ENCODE measurements around the gene COL19A1.

The COL19A1 gene

DNA sequence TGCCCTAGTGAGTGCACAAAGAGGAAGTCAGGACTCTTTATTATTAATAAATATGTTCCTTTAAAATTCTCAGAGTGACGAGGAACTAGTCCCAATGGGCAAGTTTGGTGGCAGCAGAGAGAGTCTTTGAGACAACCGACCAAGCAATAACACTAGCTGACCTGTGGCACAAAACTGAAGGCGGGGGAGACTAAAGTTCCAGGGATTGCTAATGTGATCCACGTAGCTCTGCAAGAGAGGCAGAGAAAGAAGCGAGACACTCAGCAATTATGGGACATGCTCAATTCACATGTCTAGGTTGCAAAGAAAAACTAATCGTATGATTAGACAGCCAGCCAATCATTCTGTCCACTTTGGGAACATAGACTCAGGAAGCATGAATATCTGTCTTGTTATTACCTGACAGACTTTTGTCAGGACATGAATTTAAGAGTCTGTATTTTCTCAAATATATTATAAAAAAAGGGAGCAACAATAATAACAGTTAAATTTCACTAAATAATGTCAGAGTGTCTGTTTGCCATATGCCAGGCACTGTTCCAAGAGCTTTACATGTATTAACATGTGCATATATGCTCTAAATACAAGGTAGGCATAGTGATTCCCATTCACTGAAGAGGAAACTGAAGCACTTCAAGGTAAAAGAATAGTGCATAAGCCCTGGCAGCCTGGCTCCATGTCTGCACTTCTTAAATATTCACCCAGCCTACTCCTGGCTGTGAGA, 355.5 kb downstream of the COL19A1 start:
- no peak overlapping the region for H3K4me3 ChIP-seq (ENCODE audit: control insufficient read depth, low read depth, low read length)
- TF ChIP-seq, protein P1, sequence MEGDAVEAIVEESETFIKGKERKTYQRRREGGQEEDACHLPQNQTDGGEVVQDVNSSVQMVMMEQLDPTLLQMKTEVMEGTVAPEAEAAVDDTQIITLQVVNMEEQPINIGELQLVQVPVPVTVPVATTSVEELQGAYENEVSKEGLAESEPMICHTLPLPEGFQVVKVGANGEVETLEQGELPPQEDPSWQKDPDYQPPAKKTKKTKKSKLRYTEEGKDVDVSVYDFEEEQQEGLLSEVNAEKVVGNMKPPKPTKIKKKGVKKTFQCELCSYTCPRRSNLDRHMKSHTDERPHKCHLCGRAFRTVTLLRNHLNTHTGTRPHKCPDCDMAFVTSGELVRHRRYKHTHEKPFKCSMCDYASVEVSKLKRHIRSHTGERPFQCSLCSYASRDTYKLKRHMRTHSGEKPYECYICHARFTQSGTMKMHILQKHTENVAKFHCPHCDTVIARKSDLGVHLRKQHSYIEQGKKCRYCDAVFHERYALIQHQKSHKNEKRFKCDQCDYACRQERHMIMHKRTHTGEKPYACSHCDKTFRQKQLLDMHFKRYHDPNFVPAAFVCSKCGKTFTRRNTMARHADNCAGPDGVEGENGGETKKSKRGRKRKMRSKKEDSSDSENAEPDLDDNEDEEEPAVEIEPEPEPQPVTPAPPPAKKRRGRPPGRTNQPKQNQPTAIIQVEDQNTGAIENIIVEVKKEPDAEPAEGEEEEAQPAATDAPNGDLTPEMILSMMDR (conservative IDR thresholded peaks at IDR 0.05; ENCODE audit: control insufficient read depth, insufficient read depth, low read depth, low read length): no peak
- DNase-seq (ENCODE audit: low read depth): no peak

GRCh38 chr6:70222439-70222749, 356.0 kb downstream of the COL19A1 start:
- H3K4me3 ChIP-seq (ENCODE audit: control insufficient read depth, low read depth, low read length): no peak overlapping the region
- no peak for DNase-seq (ENCODE audit: low read depth)
- TF ChIP-seq, protein P1 (conservative IDR thresholded peaks at IDR 0.05; ENCODE audit: control insufficient read depth, insufficient read depth, low read depth, low read length): no peak

GRCh38 chr6:70225055-70225454, 358.7 kb downstream of the COL19A1 start:
- no peak for DNase-seq (ENCODE audit: low read depth)
- H3K4me3 ChIP-seq (ENCODE audit: control insufficient read depth, low read depth, low read length): no peak overlapping the region
- TF ChIP-seq, protein P1 (conservative IDR thresholded peaks at IDR 0.05; ENCODE audit: control insufficient read depth, insufficient read depth, low read depth, low read length): no peak

GRCh38 chr6:70231311-70231710, 365.0 kb downstream of the COL19A1 start:
- H3K4me3 ChIP-seq (ENCODE audit: control insufficient read depth, low read depth, low read length): no peak overlapping the region
- TF ChIP-seq, protein P1 (conservative IDR thresholded peaks at IDR 0.05; ENCODE audit: control insufficient read depth, insufficient read depth, low read depth, low read length): no peak
- no peak for DNase-seq (ENCODE audit: low read depth)

- TF ChIP-seq, protein P1 (conservative IDR thresholded peaks at IDR 0.05; ENCODE audit: control insufficient read depth, insufficient read depth, low read depth, low read length): no peak
- DNase-seq (ENCODE audit: low read depth): no peak
- H3K4me3 ChIP-seq (ENCODE audit: control insufficient read depth, low read depth, low read length): no peak overlapping the region
Measured at GRCh38 chr6:70234561-70235236, 368.3 kb downstream of the COL19A1 start.

GRCh38 chr6:70236343-70236742, 370.0 kb downstream of the COL19A1 start:
- DNase-seq (ENCODE audit: low read depth): no peak
- H3K4me3 ChIP-seq (ENCODE audit: control insufficient read depth, low read depth, low read length): no peak overlapping the region
- TF ChIP-seq, protein P1 (conservative IDR thresholded peaks at IDR 0.05; ENCODE audit: control insufficient read depth, insufficient read depth, low read depth, low read length): no peak
